Liver (tissue), 9 donors: ENCODE results near the gene TACR2. TPM values are rescaled to one million over a fixed set of nuclear protein-coding genes. Genes with fewer than 3 reads are reported as not detected.

Source experiments
- DNase-seq: peaks from one replicate; pipeline ENCODE4 v3.0.0-alpha.2; 2017; ENCODE audit warnings: low spot score
- H3K27ac ChIP-seq, 2 donors: one replicate each; pipeline ENCODE4 v1.7.0; 2013; ENCODE audit warnings: inconsistent platforms in 2 of 2, low read length in 2 of 2, control low read depth in 1 of 2, low read depth in 1 of 2, mild to moderate bottlenecking in 1 of 2
- H3K27me3 ChIP-seq, 4 donors: one replicate each; pipeline versions ENCODE4 v1.6.1 to v1.7.0; 2013; ENCODE audit warnings: low read length in 3 of 4, inconsistent platforms in 1 of 4, mild to moderate bottlenecking in 1 of 4, moderate library complexity in 1 of 4; ENCODE audit not compliant: control insufficient read depth in 4 of 4, insufficient read depth in 4 of 4
- H3K36me3 ChIP-seq, 4 donors: one replicate each; pipeline versions ENCODE4 v1.6.1 to v1.7.0; 2013; ENCODE audit warnings: low read length in 3 of 4, mild to moderate bottlenecking in 3 of 4, low read depth in 1 of 4, moderate library complexity in 1 of 4; ENCODE audit not compliant: control insufficient read depth in 4 of 4, insufficient read depth in 3 of 4
- H3K4me1 ChIP-seq, 4 donors: one replicate each; pipeline versions ENCODE4 v1.6.1 to v1.7.0; 2013; ENCODE audit warnings: low read length in 3 of 4, mild to moderate bottlenecking in 3 of 4, moderate library complexity in 1 of 4; ENCODE audit not compliant: control insufficient read depth in 4 of 4, insufficient read depth in 4 of 4
- H3K4me3 ChIP-seq, 3 donors: one replicate each; pipeline versions ENCODE4 v1.6.1 to v1.7.0; 2013; ENCODE audit warnings: low read length in 3 of 3, control low read depth in 1 of 3, low read depth in 1 of 3, mild to moderate bottlenecking in 1 of 3
- H3K9ac ChIP-seq, 2 donors: one replicate each; pipeline ENCODE4 v1.7.0; 2013; ENCODE audit warnings: low read length in 2 of 2, mild to moderate bottlenecking in 2 of 2, moderate library complexity in 2 of 2, control low read depth in 1 of 2, low read depth in 1 of 2
- H3K9me3 ChIP-seq, 4 donors: one replicate each; pipeline versions ENCODE4 v1.6.1 to v1.7.0; 2013; ENCODE audit warnings: low read length in 3 of 4; ENCODE audit not compliant: control insufficient read depth in 4 of 4
- ATF3 ChIP-seq: IDR thresholded peaks from 2 replicates; pipeline ENCODE4 v1.6.1; 2016; ENCODE audit warnings: antibody characterized with exemption
- EGR1 ChIP-seq, 2 donors: IDR thresholded peaks; 2 replicates each; pipeline ENCODE4 v1.6.1; 2016 to 2018; ENCODE audit warnings: antibody characterized with exemption in 2 of 2, low read depth in 2 of 2
- FOXA1 ChIP-seq: IDR thresholded peaks from 2 replicates; pipeline ENCODE4 v1.6.1; 2016; ENCODE audit warnings: antibody characterized with exemption
- FOXA2 ChIP-seq: IDR thresholded peaks from 2 replicates; pipeline ENCODE4 v1.6.1; 2016; ENCODE audit warnings: antibody characterized with exemption
- GABPA ChIP-seq, 2 donors: IDR thresholded peaks in 1 of 2; conservative IDR thresholded peaks in 1 of 2; 2 replicates each; pipeline ENCODE4 v1.6.1; 2016; ENCODE audit warnings: antibody characterized with exemption in 2 of 2, mild to moderate bottlenecking in 1 of 2, moderate library complexity in 1 of 2
- HNF4A ChIP-seq, 2 donors: conservative IDR thresholded peaks; 2 replicates each; pipeline ENCODE4 v1.6.1; 2016; ENCODE audit warnings: antibody characterized with exemption in 2 of 2, mild to moderate bottlenecking in 2 of 2
- HNF4G ChIP-seq: IDR thresholded peaks from 2 replicates; pipeline ENCODE4 v1.6.1; 2016; ENCODE audit warnings: antibody characterized with exemption
- JUND ChIP-seq, 2 donors: IDR thresholded peaks; 2 replicates each; pipeline ENCODE4 v1.6.1; 2016; ENCODE audit warnings: antibody characterized with exemption in 2 of 2
- MAX ChIP-seq: IDR thresholded peaks from 2 replicates; pipeline ENCODE4 v1.6.1; 2016; ENCODE audit warnings: antibody characterized with exemption
- NR2F2 ChIP-seq: IDR thresholded peaks from 2 replicates; pipeline ENCODE4 v1.6.1; 2016; ENCODE audit warnings: antibody characterized with exemption
- RAD21 ChIP-seq, 2 donors: IDR thresholded peaks; 2 replicates each; pipeline ENCODE4 v1.6.1; 2016; ENCODE audit warnings: antibody characterized with exemption in 2 of 2, mild to moderate bottlenecking in 2 of 2
- REST ChIP-seq: IDR thresholded peaks from 2 replicates; pipeline ENCODE4 v1.6.1; 2016; ENCODE audit warnings: antibody characterized with exemption, mild to moderate bottlenecking
- RXRA ChIP-seq, 2 donors: IDR thresholded peaks; 2 replicates each; pipeline ENCODE4 v1.6.1; 2017 to 2018; ENCODE audit warnings: antibody characterized with exemption in 2 of 2, mild to moderate bottlenecking in 1 of 2
- SP1 ChIP-seq: IDR thresholded peaks from 2 replicates; pipeline ENCODE4 v1.6.1; 2018; ENCODE audit warnings: antibody characterized with exemption, mild to moderate bottlenecking
- TAF1 ChIP-seq: conservative IDR thresholded peaks from 2 replicates; pipeline ENCODE4 v1.6.1; 2016; ENCODE audit warnings: antibody characterized with exemption, mild to moderate bottlenecking
- YY1 ChIP-seq: IDR thresholded peaks from 2 replicates; pipeline ENCODE4 v1.6.1; 2016; ENCODE audit warnings: antibody characterized with exemption, mild to moderate bottlenecking
- WGBS: extraction: QIAGEN DNeasy Blood & Tissue Kit; methylation state at CpG from one replicate; pipeline ENCODE4 v1.1.7; 2013; 5-methylcytosine and 5-hydroxymethylcytosine counted together
- polyA plus RNA-seq, 2 donors: library from polyadenylated mRNA; stranded (reverse) in 1 of 2; unstranded in 1 of 2; fragments of 200-250 nt in 1 of 2; fragments of >200 nt in 1 of 2; fragmentation: Nextera tagmentation in 1 of 2; extraction: Ambion mirVana in 1 of 2; gene quantifications; one replicate each; pipeline versions ENCODE4 v1.2.1 to v1.2.3, GENCODE V29; 2013 to 2015
- total RNA-seq, 2 donors: library from RNA; depleted of rRNA; stranded (reverse); fragments of >200 nt; gene quantifications; one replicate each; pipeline ENCODE4 v1.2.3, GENCODE V29; 2014
- TF ChIP-seq, protein P1 (sequence below): IDR thresholded peaks from 2 replicates; pipeline ENCODE4 v1.6.1; 2016; ENCODE audit warnings: antibody characterized with exemption
- TF ChIP-seq, protein P2 (sequence below): fragments of 150-350 bp; IDR thresholded peaks from 2 replicates; pipeline ENCODE4 v1.5.1; 2017; ENCODE audit warnings: improper control_type of control experiment, low read depth, low read length; ENCODE audit not compliant: missing input control
- donor health status: healthy.
- donor health status: healthy.
- donor health status: healthy.
- donor health status: healthy.
- donor health status: healthy.

TACR2 gene
- total and polyA plus RNA-seq, 4 donors, result 0.08 to 0.18 (median 0.12) TPM; not detected in 1

- H3K4me3 ChIP-seq, result no peak overlapping the region
- H3K9me3 ChIP-seq, result no peaks in the 10 kb centered on the region
- H3K4me1 ChIP-seq, result peaks cover 4 to 10% (median 5%) of the 10 kb centered on the region in 4 donors
- TF ChIP-seq GABPA (IDR thresholded peaks at IDR 0.05 in 1 of 2, conservative IDR thresholded peaks at IDR 0.05 in 1 of 2), result no peak
- TF ChIP-seq YY1, result no peak
- no peak for TF ChIP-seq TAF1
- TF ChIP-seq, protein P1, sequence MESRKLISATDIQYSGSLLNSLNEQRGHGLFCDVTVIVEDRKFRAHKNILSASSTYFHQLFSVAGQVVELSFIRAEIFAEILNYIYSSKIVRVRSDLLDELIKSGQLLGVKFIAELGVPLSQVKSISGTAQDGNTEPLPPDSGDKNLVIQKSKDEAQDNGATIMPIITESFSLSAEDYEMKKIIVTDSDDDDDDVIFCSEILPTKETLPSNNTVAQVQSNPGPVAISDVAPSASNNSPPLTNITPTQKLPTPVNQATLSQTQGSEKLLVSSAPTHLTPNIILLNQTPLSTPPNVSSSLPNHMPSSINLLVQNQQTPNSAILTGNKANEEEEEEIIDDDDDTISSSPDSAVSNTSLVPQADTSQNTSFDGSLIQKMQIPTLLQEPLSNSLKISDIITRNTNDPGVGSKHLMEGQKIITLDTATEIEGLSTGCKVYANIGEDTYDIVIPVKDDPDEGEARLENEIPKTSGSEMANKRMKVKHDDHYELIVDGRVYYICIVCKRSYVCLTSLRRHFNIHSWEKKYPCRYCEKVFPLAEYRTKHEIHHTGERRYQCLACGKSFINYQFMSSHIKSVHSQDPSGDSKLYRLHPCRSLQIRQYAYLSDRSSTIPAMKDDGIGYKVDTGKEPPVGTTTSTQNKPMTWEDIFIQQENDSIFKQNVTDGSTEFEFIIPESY, result no peak
- TF ChIP-seq FOXA1, result no peak
- TF ChIP-seq JUND (IDR thresholded peaks at IDR 0.05), result no peak
- no peak for TF ChIP-seq EGR1 (IDR thresholded peaks at IDR 0.05; ENCODE audit: low read depth in 2 of 2)
- TF ChIP-seq HNF4A (conservative IDR thresholded peaks at IDR 0.05), result no peak
- no peak for TF ChIP-seq RAD21 (IDR thresholded peaks at IDR 0.05)
- TF ChIP-seq SP1, result no peak
- no peak for TF ChIP-seq ATF3
- TF ChIP-seq FOXA2, result no peak
- no peak for TF ChIP-seq RXRA (IDR thresholded peaks at IDR 0.05)
- no peak for TF ChIP-seq REST
- TF ChIP-seq, protein P2, sequence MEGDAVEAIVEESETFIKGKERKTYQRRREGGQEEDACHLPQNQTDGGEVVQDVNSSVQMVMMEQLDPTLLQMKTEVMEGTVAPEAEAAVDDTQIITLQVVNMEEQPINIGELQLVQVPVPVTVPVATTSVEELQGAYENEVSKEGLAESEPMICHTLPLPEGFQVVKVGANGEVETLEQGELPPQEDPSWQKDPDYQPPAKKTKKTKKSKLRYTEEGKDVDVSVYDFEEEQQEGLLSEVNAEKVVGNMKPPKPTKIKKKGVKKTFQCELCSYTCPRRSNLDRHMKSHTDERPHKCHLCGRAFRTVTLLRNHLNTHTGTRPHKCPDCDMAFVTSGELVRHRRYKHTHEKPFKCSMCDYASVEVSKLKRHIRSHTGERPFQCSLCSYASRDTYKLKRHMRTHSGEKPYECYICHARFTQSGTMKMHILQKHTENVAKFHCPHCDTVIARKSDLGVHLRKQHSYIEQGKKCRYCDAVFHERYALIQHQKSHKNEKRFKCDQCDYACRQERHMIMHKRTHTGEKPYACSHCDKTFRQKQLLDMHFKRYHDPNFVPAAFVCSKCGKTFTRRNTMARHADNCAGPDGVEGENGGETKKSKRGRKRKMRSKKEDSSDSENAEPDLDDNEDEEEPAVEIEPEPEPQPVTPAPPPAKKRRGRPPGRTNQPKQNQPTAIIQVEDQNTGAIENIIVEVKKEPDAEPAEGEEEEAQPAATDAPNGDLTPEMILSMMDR, result no peak
- TF ChIP-seq HNF4G, result no peak
- TF ChIP-seq MAX, result no peak
- no peak for TF ChIP-seq NR2F2
- no peak overlapping the region for H3K27ac ChIP-seq
- peaks cover 0 to 2% (median 0%) of the 10 kb centered on the region in 4 donors for H3K36me3 ChIP-seq
- WGBS, result 89% methylated on average over 5 of the region's 5 CpGs
- DNase-seq, result no peak
- no peak overlapping the region for H3K9ac ChIP-seq
- H3K27me3 ChIP-seq, result no peaks in the 10 kb centered on the region
Observed at GRCh38 chr10:69363666-69364065, 53.1 kb downstream of the TACR2 start.
